OCI-LY7 (cell line): ENCODE results near the gene TICAM1. TPM values are rescaled to one million over a fixed set of nuclear protein-coding genes. Genes with fewer than 3 reads are reported as not detected.

Experiments used
- BruUV-seq: library from RNA; stranded (reverse); fragments of 400-500 nt; replicated peaks from 2 replicates; lab custom pipeline; 2021; lab: Mats Ljungman, UMichigan
- CTCF ChIA-PET: fragments of 300-600 bp; sonication (Branson Sonifier 250); formaldehyde crosslinking; loops from one replicate; lab custom pipeline; 2022; ENCODE audit warnings: antibody characterized with exemption; ENCODE audit not compliant: unreplicated experiment; lab: Charles Lee
- POLR2A ChIA-PET: fragments of 300-600 bp; sonication (Branson Sonifier 250); formaldehyde crosslinking; loops from one replicate; lab custom pipeline; 2022; ENCODE audit warnings: antibody characterized with exemption; lab: Charles Lee
- DNase-seq: peaks from one replicate; pipeline ENCODE4 v3.0.0-alpha.2; 2015; ENCODE audit warnings: low spot score
- H2AFZ ChIP-seq: fragments of 200-600 bp; sonication (generic), shearing (Covaris generic); 2 replicates; pipeline ENCODE4 v1.6.1; 2014; ENCODE audit warnings: mild to moderate bottlenecking, antibody characterized with exemption, low read length, moderate library complexity
- H3K27ac ChIP-seq: fragments of 200-600 bp; sonication (generic); 2 replicates; pipeline ENCODE4 v1.5.1; 2014; ENCODE audit warnings: mixed run types, low read depth, mild to moderate bottlenecking, moderate library complexity, low read length, inconsistent platforms; ENCODE audit not compliant: poor library complexity, severe bottlenecking
- H3K36me3 ChIP-seq: fragments of 200-600 bp; sonication (generic); 2 replicates; pipeline ENCODE4 v1.6.1; 2014; ENCODE audit warnings: mild to moderate bottlenecking, antibody characterized with exemption, low read length, moderate library complexity, mixed read lengths; ENCODE audit not compliant: insufficient read depth
- H3K4me1 ChIP-seq: fragments of 200-600 bp; sonication (generic); 2 replicates; pipeline ENCODE4 v1.5.1; 2014; ENCODE audit warnings: mild to moderate bottlenecking, low read length; ENCODE audit not compliant: insufficient read depth, poor library complexity, severe bottlenecking
- H3K4me2 ChIP-seq: fragments of 200-600 bp; sonication (generic); 2 replicates; pipeline ENCODE4 v1.6.1; 2014; ENCODE audit warnings: mild to moderate bottlenecking, low read length
- H3K4me3 ChIP-seq: fragments of 200-600 bp; sonication (generic); 2 replicates; pipeline ENCODE4 v1.5.1; 2014; ENCODE audit warnings: mild to moderate bottlenecking, low read depth, low read length; ENCODE audit not compliant: poor library complexity, severe bottlenecking
- H3K79me2 ChIP-seq: fragments of 200-600 bp; sonication (generic); 2 replicates; pipeline ENCODE4 v1.6.1; 2016; ENCODE audit warnings: low read depth, mild to moderate bottlenecking, low read length, moderate library complexity, mixed read lengths; ENCODE audit not compliant: insufficient read depth
- H3K9me2 ChIP-seq: fragments of 200-600 bp; sonication (generic); 2 replicates; pipeline ENCODE4 v1.6.1; 2016; ENCODE audit warnings: mild to moderate bottlenecking, low read length, mixed read lengths; ENCODE audit not compliant: insufficient read depth
- H3K9me3 ChIP-seq: fragments of 200-600 bp; sonication (generic); 2 replicates; pipeline ENCODE4 v1.6.1; 2014; ENCODE audit warnings: mild to moderate bottlenecking, mixed run types, low read length, mixed read lengths
- H4K20me1 ChIP-seq: fragments of 200-600 bp; sonication (generic); 2 replicates; pipeline ENCODE4 v1.6.1; 2014; ENCODE audit warnings: mild to moderate bottlenecking, antibody characterized with exemption, low read length, moderate library complexity, mixed read lengths; ENCODE audit not compliant: insufficient read depth
- EZH2phosphoT487 ChIP-seq: fragments of 200-600 bp; sonication (generic); IDR thresholded peaks from 2 replicates; pipeline ENCODE4 v1.6.1; 2018; ENCODE audit warnings: low read depth, borderline replicate concordance, mild to moderate bottlenecking, mixed run types, antibody characterized with exemption, low read length, moderate library complexity, mixed read lengths
- intact Hi-C: fragments of 100-400 bp; cut with micrococcal nuclease; formaldehyde crosslinking; loops from one replicate; pipeline ENCODE4 v1.10.0; 2022; ENCODE audit not compliant: unreplicated experiment
- total RNA-seq, 2 experiments: library from RNA; depleted of rRNA in 1 of 2; stranded (reverse); fragments of >200 nt in 1 of 2; shearing (Covaris generic) in 1 of 2; gene quantifications; 2 replicates each; pipeline ENCODE4 v1.2.3, GENCODE V29; 2014 to 2022
- TF ChIP-seq, protein P1 (sequence below): fragments of 200-600 bp; sonication (generic); conservative IDR thresholded peaks from 2 replicates; pipeline ENCODE4 v1.5.1; 2014; ENCODE audit warnings: mild to moderate bottlenecking, antibody characterized with exemption, low read length, moderate library complexity, mixed read lengths

The TICAM1 gene
- total RNA-seq, 2 experiments from 2014 or later, result 6.8 to 26.7 TPM

- peaks cover 38% of the 10 kb centered on the region for H3K4me1 ChIP-seq
- no peaks in the 10 kb centered on the region for H4K20me1 ChIP-seq
- DNase-seq, result no peak
- H3K4me3 ChIP-seq, result no peak overlapping the region
- TF ChIP-seq, protein P1, sequence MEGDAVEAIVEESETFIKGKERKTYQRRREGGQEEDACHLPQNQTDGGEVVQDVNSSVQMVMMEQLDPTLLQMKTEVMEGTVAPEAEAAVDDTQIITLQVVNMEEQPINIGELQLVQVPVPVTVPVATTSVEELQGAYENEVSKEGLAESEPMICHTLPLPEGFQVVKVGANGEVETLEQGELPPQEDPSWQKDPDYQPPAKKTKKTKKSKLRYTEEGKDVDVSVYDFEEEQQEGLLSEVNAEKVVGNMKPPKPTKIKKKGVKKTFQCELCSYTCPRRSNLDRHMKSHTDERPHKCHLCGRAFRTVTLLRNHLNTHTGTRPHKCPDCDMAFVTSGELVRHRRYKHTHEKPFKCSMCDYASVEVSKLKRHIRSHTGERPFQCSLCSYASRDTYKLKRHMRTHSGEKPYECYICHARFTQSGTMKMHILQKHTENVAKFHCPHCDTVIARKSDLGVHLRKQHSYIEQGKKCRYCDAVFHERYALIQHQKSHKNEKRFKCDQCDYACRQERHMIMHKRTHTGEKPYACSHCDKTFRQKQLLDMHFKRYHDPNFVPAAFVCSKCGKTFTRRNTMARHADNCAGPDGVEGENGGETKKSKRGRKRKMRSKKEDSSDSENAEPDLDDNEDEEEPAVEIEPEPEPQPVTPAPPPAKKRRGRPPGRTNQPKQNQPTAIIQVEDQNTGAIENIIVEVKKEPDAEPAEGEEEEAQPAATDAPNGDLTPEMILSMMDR, result no peak
- no peak for TF ChIP-seq EZH2phosphoT487
- no TSS peak for BruUV-seq
- no peaks in the 10 kb centered on the region for H3K79me2 ChIP-seq
- H3K9me2 ChIP-seq, result no peaks in the 10 kb centered on the region
- peaks cover 89% of the 10 kb centered on the region for H3K36me3 ChIP-seq
- no peak overlapping the region for H3K4me2 ChIP-seq
- H3K9me3 ChIP-seq, result no peaks in the 10 kb centered on the region
- peak overlapping the region; percentile 3 for H3K27ac ChIP-seq
- no peak overlapping the region for H2AFZ ChIP-seq
- CTCF ChIA-PET, result no interaction called here
- POLR2A ChIA-PET, result no interaction called here
- intact Hi-C loops, result no loop called here
These were observed 13.1 kb upstream of the TICAM1 start for GRCh38 chr19:4844348-4845179.

GRCh38 chr19:4843647-4843965, 12.1 kb upstream of the TICAM1 start:
- peaks cover 28% of the 10 kb centered on the region for H3K4me1 ChIP-seq
- no peak overlapping the region for H2AFZ ChIP-seq
- H3K27ac ChIP-seq, result no peak overlapping the region
- BruUV-seq, result no TSS peak
- no peak overlapping the region for H3K4me3 ChIP-seq
- no peak for TF ChIP-seq EZH2phosphoT487
- TF ChIP-seq, protein P1, result no peak
- no peaks in the 10 kb centered on the region for H3K9me3 ChIP-seq
- ChIA-PET CTCF (no interaction called here), POLR2A (no interaction called here)
- H3K4me2 ChIP-seq, result no peak overlapping the region
- H3K36me3 ChIP-seq, result peaks cover 92% of the 10 kb centered on the region
- intact Hi-C loops, result no loop called here
- H4K20me1 ChIP-seq, result no peaks in the 10 kb centered on the region
- DNase-seq, result no peak
- no peaks in the 10 kb centered on the region for H3K79me2 ChIP-seq
- no peaks in the 10 kb centered on the region for H3K9me2 ChIP-seq

- no peak for TF ChIP-seq EZH2phosphoT487
- TF ChIP-seq, protein P1, result no peak
- POLR2A ChIA-PET, result no interaction called here
- H3K4me1 ChIP-seq, result peaks cover 21% of the 10 kb centered on the region
- H3K79me2 ChIP-seq, result no peaks in the 10 kb centered on the region
- intact Hi-C loops, result no loop called here
- no peak overlapping the region for H3K27ac ChIP-seq
- no peaks in the 10 kb centered on the region for H4K20me1 ChIP-seq
- CTCF ChIA-PET, result no interaction called here
- no peaks in the 10 kb centered on the region for H3K9me3 ChIP-seq
- peaks cover 73% of the 10 kb centered on the region for H3K36me3 ChIP-seq
- no peak overlapping the region for H3K4me3 ChIP-seq
- H3K9me2 ChIP-seq, result no peaks in the 10 kb centered on the region
- H2AFZ ChIP-seq, result no peak overlapping the region
- DNase-seq, result no peak
- no peak overlapping the region for H3K4me2 ChIP-seq
- BruUV-seq, result no TSS peak
These were observed 7.7 kb upstream of the TICAM1 start for GRCh38 chr19:4839192-4839591.
